Measurements from ENCODE around the gene TSPYL4.

DNA sequence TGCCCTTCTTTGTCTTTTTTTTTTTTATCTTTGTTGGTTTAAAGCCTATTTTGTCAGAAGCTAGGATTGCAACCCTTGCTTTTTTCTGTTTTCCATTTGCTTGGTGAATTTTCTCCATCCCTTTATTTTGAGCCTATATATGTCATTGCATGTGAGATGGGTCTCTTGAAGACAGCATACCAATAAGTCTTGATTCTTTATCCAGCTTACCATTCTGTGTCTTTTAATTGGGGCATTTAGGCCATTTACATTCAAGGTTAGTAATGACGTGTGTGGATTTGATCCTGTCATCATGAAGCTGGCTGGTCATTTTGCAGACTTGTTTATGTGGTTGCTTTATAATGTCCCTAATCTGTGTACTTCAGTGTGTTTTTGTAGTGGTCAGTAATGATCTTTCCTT, 9.5 kb upstream of the TSPYL4 start:
- TF ChIP-seq, protein P1, sequence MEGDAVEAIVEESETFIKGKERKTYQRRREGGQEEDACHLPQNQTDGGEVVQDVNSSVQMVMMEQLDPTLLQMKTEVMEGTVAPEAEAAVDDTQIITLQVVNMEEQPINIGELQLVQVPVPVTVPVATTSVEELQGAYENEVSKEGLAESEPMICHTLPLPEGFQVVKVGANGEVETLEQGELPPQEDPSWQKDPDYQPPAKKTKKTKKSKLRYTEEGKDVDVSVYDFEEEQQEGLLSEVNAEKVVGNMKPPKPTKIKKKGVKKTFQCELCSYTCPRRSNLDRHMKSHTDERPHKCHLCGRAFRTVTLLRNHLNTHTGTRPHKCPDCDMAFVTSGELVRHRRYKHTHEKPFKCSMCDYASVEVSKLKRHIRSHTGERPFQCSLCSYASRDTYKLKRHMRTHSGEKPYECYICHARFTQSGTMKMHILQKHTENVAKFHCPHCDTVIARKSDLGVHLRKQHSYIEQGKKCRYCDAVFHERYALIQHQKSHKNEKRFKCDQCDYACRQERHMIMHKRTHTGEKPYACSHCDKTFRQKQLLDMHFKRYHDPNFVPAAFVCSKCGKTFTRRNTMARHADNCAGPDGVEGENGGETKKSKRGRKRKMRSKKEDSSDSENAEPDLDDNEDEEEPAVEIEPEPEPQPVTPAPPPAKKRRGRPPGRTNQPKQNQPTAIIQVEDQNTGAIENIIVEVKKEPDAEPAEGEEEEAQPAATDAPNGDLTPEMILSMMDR (IDR thresholded peaks at IDR 0.05): no peak
- no peak for TF ChIP-seq POLR2A (IDR thresholded peaks at IDR 0.05)
